Ovary (tissue), 9 donors: ENCODE results near the gene CAPN6. TPM values are rescaled to one million over a fixed set of nuclear protein-coding genes. Genes with fewer than 3 reads are reported as not detected.

ENCODE experiments used
- DNase-seq, 5 donors: peaks; one replicate each; pipeline ENCODE4 v3.0.0-alpha.2; 2019 to 2020
- H3K27ac ChIP-seq, 2 donors: fragments of 200-600 bp; one replicate each; pipeline versions ENCODE4 v1.5.1 to v1.8.0; 2019 to 2022
- H3K27me3 ChIP-seq: fragments of 200-600 bp; one replicate; pipeline ENCODE4 v1.8.0; 2022
- H3K36me3 ChIP-seq: fragments of 200-600 bp; sonication (generic); one replicate; pipeline ENCODE4 v1.5.1; 2019
- H3K4me1 ChIP-seq: one replicate; pipeline ENCODE4 v1.8.1; 2013; ENCODE audit warnings: mild to moderate bottlenecking, moderate library complexity; ENCODE audit not compliant: insufficient read depth
- H3K4me3 ChIP-seq: fragments of 200-600 bp; sonication (generic); one replicate; pipeline ENCODE4 v1.5.1; 2017
- H3K9me3 ChIP-seq, 2 donors: fragments of 200-600 bp in 1 of 2; sonication (generic) in 1 of 2; one replicate each; pipeline versions ENCODE4 v1.5.1 to v1.8.1; 2013 to 2019; ENCODE audit warnings: mild to moderate bottlenecking in 1 of 2, moderate library complexity in 1 of 2
- CTCF ChIP-seq, 3 donors: fragments of 450-650 bp in 2 of 3; fragments of 200-600 bp in 1 of 3; IDR thresholded peaks; one replicate each; pipeline versions ENCODE4 v1.5.1 to v1.8.0; 2016 to 2022; ENCODE audit warnings: antibody characterized with exemption in 3 of 3, mild to moderate bottlenecking in 1 of 3
- EP300 ChIP-seq: sonication (generic); formaldehyde crosslinking; IDR thresholded peaks from one replicate; pipeline ENCODE4 v1.6.1; 2017; ENCODE audit warnings: antibody characterized with exemption
- POLR2A ChIP-seq: fragments of 450-650 bp; IDR thresholded peaks from one replicate; pipeline ENCODE4 v1.6.1; 2017; ENCODE audit warnings: antibody characterized with exemption, mild to moderate bottlenecking, moderate library complexity
- WGBS, 3 donors: extraction: QIAGEN DNeasy Blood & Tissue Kit in 1 of 3; methylation state at CpG; one replicate each; pipeline versions ENCODE4 v1.1.5 to v1.1.7; 2013 to 2017; 5-methylcytosine and 5-hydroxymethylcytosine counted together
- intact Hi-C, 4 donors: fragments of 100-400 bp; cut with DNase I; formaldehyde crosslinking; loops; one replicate each; pipeline versions ENCODE4 v1.11.0 to v1.15.1; 2022 to 2023
- polyA plus RNA-seq, 2 donors: library from polyadenylated mRNA; stranded (reverse); fragments of 200-250 nt in 1 of 2; fragments of 350-450 nt in 1 of 2; fragmentation: Illumina TruSeq in 1 of 2; extraction: RNeasy Lipid Tissue Mini Kit (QIAGEN cat#74804) in 1 of 2; gene quantifications; one replicate each; pipeline ENCODE4 v1.2.3, GENCODE V29; 2013 to 2014
- total RNA-seq, 7 donors: library from RNA; depleted of rRNA in 2 of 7; stranded (reverse); fragments of >200 nt in 2 of 7; fragmentation: NEBNext Ultra II Directional in 3 of 7; extraction: Animal tissue kit (Norgen Biotek cat#: 25700) in 3 of 7; gene quantifications; one replicate each; pipeline versions ENCODE4 v1.1.0 to v1.2.4, GENCODE V29; 2016 to 2023
- donor health status: DM: no; HTN: no; CAD: no; lungs with moderate emphysema.
- donor health status: DM: no; HTN: no; CAD: no.
- donor health status: Bipolar disorder and iron deficiency.
- donor health status: DM: yes; HTN: yes; CAD: no.
- donor health status: DM: no; HTN: no; CAD: no.
- donor health status: DM: yes; HTN: yes; CAD: no.

The CAPN6 gene
- total and polyA plus RNA-seq, 9 donors: 1.4 to 13.5 (median 2.1) TPM

DNA sequence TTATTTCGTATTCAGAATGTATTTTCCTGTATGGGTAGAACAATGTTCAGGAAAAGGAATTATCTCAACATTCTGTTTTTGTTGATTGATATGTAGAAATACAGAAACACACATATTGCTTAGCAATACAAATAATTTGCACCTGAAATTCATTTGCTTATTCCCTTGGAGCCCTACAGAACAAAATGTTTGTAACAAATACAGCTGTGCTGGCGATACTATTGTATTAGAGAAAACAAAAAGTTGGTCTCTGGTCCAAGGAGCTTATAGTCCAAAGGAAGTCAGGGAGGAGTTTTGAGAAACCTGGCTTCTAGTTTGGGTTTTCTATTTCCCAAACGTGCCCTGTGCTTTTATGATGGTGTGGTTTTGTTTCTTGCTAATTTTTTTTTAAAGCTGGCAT, 37.8 kb upstream of the CAPN6 start:
- Histone ChIP-seq H3K4me1 (no peaks in the 10 kb centered on the region), H3K4me3 (no peak overlapping the region), H3K27me3 (no peaks in the 10 kb centered on the region), H3K36me3 (no peaks in the 10 kb centered on the region), H3K27ac (no peak overlapping the region), H3K9me3 (no peaks in the 10 kb centered on the region)
- no peak for DNase-seq
- intact Hi-C loops: no loop called here
- TF ChIP-seq EP300 (no peak), POLR2A (no peak), CTCF (IDR thresholded peaks at IDR 0.05) (no peak)
- WGBS, 3 donors: 36 to 50% (median 43%) methylated on average over 3 of the region's 3 CpGs

DNA sequence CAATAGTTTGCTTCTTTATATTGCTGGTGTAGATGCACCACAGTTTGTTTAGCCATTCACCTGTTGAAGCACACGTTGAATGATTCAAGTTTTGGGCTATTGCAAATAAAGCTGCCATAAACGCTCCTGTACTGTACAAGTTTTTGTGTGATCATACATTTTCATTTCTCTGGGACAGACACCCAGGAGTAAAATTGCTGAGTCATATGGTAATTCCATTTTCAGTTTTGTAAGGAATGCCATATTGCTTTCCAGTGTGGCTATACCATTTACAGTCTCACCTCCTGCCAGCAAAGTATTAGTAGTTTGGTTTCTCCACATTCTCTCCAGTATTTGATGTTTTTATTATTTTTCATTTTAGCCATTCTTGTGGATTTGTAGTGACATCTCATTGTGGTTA, 32.0 kb upstream of the CAPN6 start:
- WGBS, 3 donors: 42 to 53% (median 49%) methylated on average over 2 of the region's 2 CpGs
- Histone ChIP-seq H3K36me3 (no peaks in the 10 kb centered on the region), H3K27me3 (no peaks in the 10 kb centered on the region), H3K9me3 (no peaks in the 10 kb centered on the region), H3K4me1 (no peaks in the 10 kb centered on the region), H3K27ac (no peak overlapping the region), H3K4me3 (no peak overlapping the region)
- intact Hi-C loops: no loop called here
- TF ChIP-seq POLR2A (no peak), EP300 (no peak), CTCF (IDR thresholded peaks at IDR 0.05) (no peak)
- DNase-seq: no peak

DNA sequence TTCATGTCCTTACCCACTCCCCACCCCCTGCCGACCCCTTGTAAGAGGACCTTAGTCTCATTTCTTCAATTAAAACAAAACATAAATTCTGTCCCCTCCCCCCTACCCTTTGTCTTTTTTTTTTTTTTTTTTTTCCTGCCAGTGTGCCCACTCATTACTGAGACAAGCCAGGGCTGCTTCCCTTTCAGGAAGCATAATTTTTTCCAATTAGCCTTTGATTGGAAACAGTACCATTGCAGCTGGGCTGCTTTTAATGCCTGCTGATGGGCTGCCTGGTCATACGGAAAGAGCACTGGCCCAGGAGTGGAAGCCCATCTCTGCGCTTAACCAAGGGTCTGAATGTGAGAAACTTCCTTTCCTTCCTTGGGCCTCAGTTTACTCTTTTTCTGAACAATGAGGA, 18.6 kb upstream of the CAPN6 start:
- WGBS, 3 donors: 75 to 78% (median 75%) methylated on average over 3 of the region's 3 CpGs
- Histone ChIP-seq H3K27me3 (no peaks in the 10 kb centered on the region), H3K9me3 (no peaks in the 10 kb centered on the region), H3K36me3 (no peaks in the 10 kb centered on the region), H3K4me3 (no peak overlapping the region), H3K27ac (no peak overlapping the region), H3K4me1 (no peaks in the 10 kb centered on the region)
- DNase-seq: no peak
- intact Hi-C loops: no loop called here
- TF ChIP-seq POLR2A (no peak), EP300 (no peak), CTCF (IDR thresholded peaks at IDR 0.05) (no peak)

GRCh38 chrX:111284631-111285293, 14.5 kb upstream of the CAPN6 start:
- no peaks in the 10 kb centered on the region for H3K27me3 ChIP-seq
- intact Hi-C loops: no loop called here
- no peaks in the 10 kb centered on the region for H3K36me3 ChIP-seq
- H3K27ac ChIP-seq: no peak overlapping the region
- no peaks in the 10 kb centered on the region for H3K4me1 ChIP-seq
- 41 to 48% (median 44%) methylated on average over 8 of the region's 8 CpGs for WGBS, 3 donors
- DNase-seq: no peak
- no peaks in the 10 kb centered on the region for H3K9me3 ChIP-seq
- no peak for TF ChIP-seq POLR2A
- TF ChIP-seq EP300: no peak
- TF ChIP-seq CTCF (IDR thresholded peaks at IDR 0.05): no peak
- H3K4me3 ChIP-seq: no peak overlapping the region
